Aorta (tissue), 5 donors: ENCODE measurements around the gene RARA. TPM values are rescaled to one million over a fixed set of nuclear protein-coding genes. Genes with fewer than 3 reads are reported as not detected.

ENCODE experiments used
- ATAC-seq: fragments of 200-7000 bp; cut with Tn5 transposase; one replicate; pipeline ENCODE4 v1.9.1; 2022; ENCODE audit warnings: moderate library complexity; ENCODE audit not compliant: low FRiP score
- DNase-seq, 2 donors: peaks; one replicate each; pipeline ENCODE4 v3.0.0-alpha.2; 2020
- H3K27ac ChIP-seq, 2 donors: one replicate each; pipeline ENCODE4 v1.5.1; 2013; ENCODE audit warnings: low read length in 2 of 2, mild to moderate bottlenecking in 2 of 2, moderate library complexity in 2 of 2, control low read depth in 1 of 2, inconsistent platforms in 1 of 2, low read depth in 1 of 2
- H3K27me3 ChIP-seq, 2 donors: one replicate each; pipeline ENCODE4 v1.6.1; 2013; ENCODE audit warnings: control low read depth in 1 of 2, low read length in 1 of 2, mild to moderate bottlenecking in 1 of 2, moderate library complexity in 1 of 2; ENCODE audit not compliant: insufficient read depth in 2 of 2, control insufficient read depth in 1 of 2
- H3K36me3 ChIP-seq, 2 donors: one replicate each; pipeline ENCODE4 v1.6.1; 2013; ENCODE audit warnings: control low read depth in 1 of 2, low read length in 1 of 2, mild to moderate bottlenecking in 1 of 2; ENCODE audit not compliant: insufficient read depth in 2 of 2, control insufficient read depth in 1 of 2
- H3K4me1 ChIP-seq, 2 donors: one replicate each; pipeline ENCODE4 v1.6.1; 2013; ENCODE audit warnings: low read length in 2 of 2, control low read depth in 1 of 2, mild to moderate bottlenecking in 1 of 2, moderate library complexity in 1 of 2; ENCODE audit not compliant: insufficient read depth in 2 of 2, control insufficient read depth in 1 of 2
- H3K4me3 ChIP-seq, 2 donors: one replicate each; pipeline ENCODE4 v1.5.1; 2013; ENCODE audit warnings: low read length in 2 of 2, control low read depth in 1 of 2, mild to moderate bottlenecking in 1 of 2
- H3K9me3 ChIP-seq: one replicate; pipeline ENCODE4 v1.6.1; 2013; ENCODE audit warnings: mild to moderate bottlenecking, low read length; ENCODE audit not compliant: control insufficient read depth
- WGBS, 2 donors: extraction: QIAGEN DNeasy Blood & Tissue Kit; methylation state at CpG; one replicate each; pipeline ENCODE4 v1.1.7; 2013; 5-methylcytosine and 5-hydroxymethylcytosine counted together
- intact Hi-C, 2 donors: fragments of 100-400 bp; cut with DNase I; formaldehyde crosslinking; loops; one replicate each; pipeline versions ENCODE4 v1.14.2 to v1.15.0; 2022
- polyA plus RNA-seq, 2 donors: library from polyadenylated mRNA; stranded (reverse); fragments of 200-250 nt; gene quantifications; one replicate each; pipeline ENCODE4 v1.2.3, GENCODE V29; 2013
- total RNA-seq, 2 donors: library from RNA; stranded (reverse); fragmentation: NEBNext Ultra II Directional; extraction: Animal tissue kit (Norgen Biotek cat#: 25700); gene quantifications; one replicate each; pipeline ENCODE4 v1.2.1, GENCODE V29; 2021
- donor health status: healthy with polysubstance abuse.
- donor health status: Bipolar disorder and iron deficiency.
- donor health status: DM: no; HTN: no; CAD: no.
- donor health status: DM: no; HTN: no; CAD: no.
- donor health status: DM: yes; HTN: yes; CAD: no.

The RARA gene
- total and polyA plus RNA-seq, 4 donors: 10.6 to 88.3 (median 39.1) TPM

DNA sequence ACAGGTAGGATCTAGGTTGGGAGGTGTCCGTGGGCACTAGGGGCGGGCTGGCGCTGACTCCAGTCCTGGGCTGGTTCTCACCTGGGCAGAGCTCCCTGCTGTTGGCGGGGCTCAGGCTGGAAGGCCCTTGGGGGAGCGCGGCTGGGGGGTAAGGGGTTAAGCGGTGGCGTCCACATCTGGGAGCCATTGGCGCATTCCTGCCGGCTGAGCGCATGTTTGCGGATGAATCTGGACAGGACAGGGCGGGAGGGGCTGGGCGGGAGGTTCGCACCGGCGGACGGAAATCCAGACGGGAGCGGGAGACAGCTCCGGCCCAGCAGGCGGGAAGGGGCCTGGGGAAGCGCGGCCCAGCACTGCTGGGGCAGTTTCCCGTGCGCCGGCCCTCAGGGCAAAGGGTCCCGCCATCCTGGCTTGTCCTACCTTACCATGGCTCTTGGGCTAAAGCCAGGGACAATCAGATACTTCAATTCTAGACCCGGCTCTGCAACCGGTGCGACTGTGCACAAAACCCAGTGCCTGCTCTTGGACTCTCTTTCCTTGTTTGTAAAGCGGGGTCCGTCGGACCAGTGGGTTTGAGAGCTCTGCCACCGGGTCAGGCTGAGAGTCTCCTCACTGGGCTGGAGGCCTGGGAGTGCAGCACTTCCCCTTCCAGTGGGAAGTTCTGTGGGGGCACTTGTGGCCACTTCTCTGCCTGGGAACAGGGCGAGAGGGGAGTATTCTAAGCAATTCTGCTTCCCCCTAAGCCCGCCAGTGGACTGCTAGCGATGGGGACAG is 7.8 kb downstream of the RARA start:
- 5 to 7% methylated on average over 38 of the region's 38 CpGs for WGBS, 2 donors
- Histone ChIP-seq H3K4me1 (peaks cover 2 to 9% of the 10 kb centered on the region in 2 donors), H3K36me3 (no peaks in the 10 kb centered on the region), H3K4me3 (no peak overlapping the region), H3K27me3 (no peaks in the 10 kb centered on the region), H3K27ac (peak overlapping the region in 1 of 2 donors; percentile 78), H3K9me3 (no peaks in the 10 kb centered on the region)
- DNase-seq (peak; percentile 80 to 92), ATAC-seq (peak; percentile 6)
- intact Hi-C loops: no loop called here

DNA sequence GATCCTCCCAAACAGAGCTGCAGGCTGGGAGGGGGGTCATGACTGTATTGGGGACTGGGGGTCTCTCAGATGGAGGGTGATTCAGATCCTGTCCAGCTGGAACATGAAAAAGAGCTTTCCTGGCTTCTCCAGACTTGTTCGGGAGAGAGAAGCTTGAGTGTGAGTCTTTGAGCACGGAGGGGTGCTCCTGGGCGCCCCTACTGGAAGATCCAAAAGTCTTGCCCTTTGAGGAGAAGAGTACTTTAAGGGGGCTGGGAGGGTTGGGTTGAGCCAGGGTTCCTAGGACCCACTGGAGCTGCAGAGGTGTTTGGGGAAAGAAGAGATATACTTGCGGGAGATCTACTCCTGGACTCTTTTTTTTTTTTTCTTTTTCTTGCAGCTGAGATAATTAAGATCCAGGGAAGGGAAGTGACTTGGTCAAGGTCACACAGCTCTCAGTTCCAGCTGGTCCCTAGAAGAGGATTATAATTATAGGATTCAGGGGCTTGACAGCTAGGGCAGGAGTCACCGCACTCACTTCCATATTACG is 8.4 kb downstream of the RARA start:
- Histone ChIP-seq H3K36me3 (no peaks in the 10 kb centered on the region), H3K4me1 (peaks cover 2 to 9% of the 10 kb centered on the region in 2 donors), H3K4me3 (peak overlapping the region; percentile 10 to 23), H3K9me3 (no peaks in the 10 kb centered on the region), H3K27me3 (no peaks in the 10 kb centered on the region), H3K27ac (peak overlapping the region in 1 of 2 donors; percentile 82)
- ATAC-seq (peak; percentile 16), DNase-seq (peak in 1 of 2 donors; percentile 72)
- intact Hi-C loops: no loop called here
- WGBS, 2 donors: 5 to 7% methylated on average over 6 of the region's 6 CpGs

DNA sequence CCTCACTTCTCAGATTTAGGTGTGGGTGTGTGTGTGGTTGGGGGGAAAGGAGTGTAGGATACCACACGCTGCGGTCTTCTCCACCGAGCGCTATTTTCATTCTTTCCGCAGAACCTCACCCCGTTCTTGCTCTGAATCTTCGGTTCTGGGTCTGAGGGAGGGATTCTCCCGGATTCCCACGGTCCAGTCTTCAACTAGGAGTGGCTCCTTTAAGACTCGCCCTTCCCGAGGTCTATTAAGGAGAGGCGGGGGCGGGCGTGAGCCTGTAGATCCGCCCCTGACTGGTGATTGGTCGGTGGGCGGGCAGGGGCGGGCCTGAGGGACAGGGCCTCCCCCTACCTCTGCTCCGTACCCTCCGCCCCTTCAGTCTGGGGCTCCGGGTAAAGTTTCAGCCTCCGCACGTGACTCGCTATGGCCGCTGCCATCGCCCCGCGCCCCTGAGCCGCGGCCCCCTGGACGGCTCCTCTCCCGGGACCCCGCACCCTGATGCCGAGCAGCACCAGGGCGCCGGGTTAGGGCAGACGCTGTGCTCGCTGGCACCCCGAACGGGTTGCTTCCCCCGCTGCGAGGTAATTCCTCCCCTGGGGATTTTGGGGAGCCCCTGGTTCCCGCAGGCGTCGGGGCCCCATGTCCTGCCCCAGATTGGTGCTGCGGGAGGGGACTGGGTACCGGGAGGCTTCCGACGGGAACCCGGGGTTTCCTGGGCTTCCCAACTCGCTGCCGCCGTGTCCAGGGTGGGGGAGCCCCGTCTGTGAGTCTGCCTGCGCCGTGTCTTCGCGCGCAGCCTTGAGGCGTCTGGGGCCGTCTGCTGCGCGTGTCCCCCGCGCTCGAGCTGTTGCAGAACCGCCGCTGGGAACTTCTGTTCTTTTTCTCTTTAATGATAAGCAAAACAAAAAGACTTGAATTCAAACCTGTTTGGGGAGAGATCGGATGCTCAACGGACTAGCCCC is 9.2 kb downstream of the RARA start:
- Histone ChIP-seq H3K4me3 (peak overlapping the region; percentile 73 to 78), H3K27ac (peak overlapping the region in 1 of 2 donors; percentile 82), H3K36me3 (no peaks in the 10 kb centered on the region), H3K4me1 (peaks cover under 1 to 5% of the 10 kb centered on the region in 2 donors), H3K27me3 (no peaks in the 10 kb centered on the region), H3K9me3 (no peaks in the 10 kb centered on the region)
- 0% methylated on average over 70 of the region's 70 CpGs for WGBS, 2 donors
- intact Hi-C loops: no loop called here
- DNase-seq (peak; percentile 97), ATAC-seq (peak; percentile 94)

DNA sequence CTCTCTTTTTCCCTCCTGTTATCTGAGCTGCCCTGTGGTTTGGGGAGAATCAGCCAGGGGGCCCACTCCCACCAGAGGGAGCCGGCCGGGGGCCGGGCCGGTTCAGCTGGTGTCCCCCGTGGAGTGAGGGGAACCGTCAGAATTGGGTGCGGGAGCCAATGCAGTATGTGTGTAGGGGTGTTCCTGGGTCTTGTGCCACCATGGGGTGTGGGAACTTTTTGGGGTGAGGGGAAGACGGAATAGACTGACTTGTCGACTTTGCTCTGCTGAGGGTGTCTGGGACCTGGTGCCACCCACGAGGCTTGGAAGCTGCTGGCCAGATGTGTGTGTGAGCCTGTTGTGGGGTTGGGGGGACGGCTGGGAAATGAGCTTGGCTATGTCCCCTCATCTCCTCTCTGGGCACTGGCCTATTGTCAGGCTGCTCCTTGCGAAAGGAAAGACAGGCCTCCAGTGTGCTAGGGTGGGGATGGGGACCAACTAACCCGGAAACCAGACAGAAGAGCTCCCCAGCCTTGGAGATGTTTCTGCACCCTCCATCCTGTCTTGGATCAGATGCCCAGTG is 9.9 kb downstream of the RARA start:
- intact Hi-C loops: no loop called here

DNA sequence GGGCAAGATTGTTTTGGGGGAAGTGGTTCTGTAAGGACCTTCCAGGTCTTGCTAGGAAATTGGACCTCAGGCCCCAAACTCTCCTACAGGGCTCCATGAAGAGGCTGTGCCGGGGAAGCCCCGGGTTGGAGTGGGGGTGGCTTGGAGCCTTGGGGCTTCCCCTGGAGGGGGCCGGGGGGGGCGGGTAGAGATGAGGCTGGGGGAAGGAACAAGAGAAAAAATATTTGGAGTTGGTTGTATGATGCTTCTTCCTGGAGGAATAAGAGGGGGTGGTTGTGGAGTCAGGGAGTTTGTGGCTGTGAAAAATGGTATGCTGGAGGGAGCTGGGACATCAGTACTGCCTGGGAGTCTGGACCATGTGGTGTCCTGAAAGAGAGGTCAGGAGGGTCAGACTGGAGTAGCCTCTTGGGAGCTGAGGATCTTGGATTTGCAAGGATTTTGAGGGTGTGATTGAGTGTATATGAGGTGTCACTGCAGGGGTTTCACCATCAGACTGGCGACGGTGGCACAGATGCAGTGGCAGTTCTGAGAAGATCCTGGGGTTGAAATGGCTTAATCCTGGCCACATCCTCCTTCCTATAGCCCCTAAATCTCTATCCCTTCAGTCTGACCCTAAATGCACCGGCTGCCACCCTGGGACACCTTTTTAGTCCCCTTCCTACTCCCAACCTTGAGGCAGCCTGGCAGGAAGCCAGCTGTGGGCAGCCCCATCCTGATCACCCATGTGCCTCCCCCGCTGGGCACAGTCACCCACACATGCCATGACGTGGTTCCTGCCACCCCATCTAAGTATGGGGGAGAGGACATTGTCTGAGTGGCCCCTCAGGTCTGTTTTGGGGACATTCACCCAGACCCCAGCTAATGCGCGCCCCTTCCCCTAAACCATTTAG is 10.9 kb downstream of the RARA start:
- intact Hi-C loops: loop anchor here in 1 of 2 donors (5.0 kb wide), 1 partner anchor 208 kb away; no protein-coding TSS in a partner anchor
- peak in 1 of 2 donors; percentile 77 for DNase-seq
- no peaks in the 10 kb centered on the region for H3K9me3 ChIP-seq
- ATAC-seq: no peak
- no peak overlapping the region for H3K4me3 ChIP-seq
- no peaks in the 10 kb centered on the region for H3K27me3 ChIP-seq
- no peaks in the 10 kb centered on the region for H3K36me3 ChIP-seq
- peak overlapping the region in 1 of 2 donors; percentile 22 for H3K27ac ChIP-seq
- 47% methylated on average over 11 of the region's 11 CpGs for WGBS, 2 donors
- peaks cover 0 to 9% of the 10 kb centered on the region in 2 donors for H3K4me1 ChIP-seq

More for the DNA sequence above, 9.9 kb downstream of the RARA start:
- DNase-seq (peak in 1 of 2 donors; percentile 51), ATAC-seq (no peak)
- WGBS, 2 donors: 1 to 2% methylated on average over 13 of the region's 13 CpGs
- H3K27ac ChIP-seq: peak overlapping the region in 1 of 2 donors; percentile 18
- H3K36me3 ChIP-seq: no peaks in the 10 kb centered on the region
- no peaks in the 10 kb centered on the region for H3K27me3 ChIP-seq
- no peaks in the 10 kb centered on the region for H3K9me3 ChIP-seq
- peaks cover 0 to 5% of the 10 kb centered on the region in 2 donors for H3K4me1 ChIP-seq
- H3K4me3 ChIP-seq: peak overlapping the region; percentile 73 to 78

DNA sequence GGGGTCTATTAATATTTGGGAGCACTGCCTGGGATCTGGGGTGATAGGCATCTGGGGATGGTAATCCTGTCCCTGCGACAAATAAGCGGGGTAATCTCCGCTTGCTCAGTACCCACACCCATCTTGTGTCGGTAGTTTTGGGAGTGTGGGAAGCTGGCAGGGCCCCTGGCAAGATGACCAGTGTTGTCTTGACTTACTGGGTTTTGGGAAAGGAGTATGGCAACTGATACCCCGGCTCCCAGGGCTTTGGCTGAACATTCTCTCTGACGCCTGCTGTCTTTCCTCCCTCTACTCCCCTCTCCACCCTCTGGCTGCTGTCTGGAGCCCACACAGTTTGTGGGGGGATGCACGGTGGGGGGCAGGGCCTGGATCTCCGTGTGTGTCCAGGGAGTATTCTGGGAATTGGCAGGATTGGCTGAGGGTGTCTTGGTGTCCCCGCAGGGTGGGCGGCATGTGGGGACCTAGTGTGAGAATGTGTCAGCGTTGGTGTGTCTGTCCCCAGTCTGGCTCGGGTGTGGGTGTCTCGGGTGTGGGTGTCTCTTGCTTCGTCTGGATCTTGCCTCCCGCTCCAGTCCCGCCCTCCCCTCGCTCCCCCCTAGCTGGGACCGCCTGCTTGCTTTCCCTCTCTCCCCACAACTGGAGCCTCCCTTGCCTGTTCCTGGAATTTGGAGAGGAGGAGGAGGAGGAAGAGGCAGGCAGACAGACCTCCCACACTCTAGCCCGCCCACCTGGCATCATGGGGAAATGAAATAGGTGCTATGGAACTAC is 12.0 kb downstream of the RARA start:
- ATAC-seq: peak; percentile 41
- H3K4me1 ChIP-seq: peaks cover 0 to 9% of the 10 kb centered on the region in 2 donors
- 6 to 9% methylated on average over 19 of the region's 19 CpGs for WGBS, 2 donors
- no peaks in the 10 kb centered on the region for H3K36me3 ChIP-seq
- DNase-seq: peak; percentile 88 to 91
- intact Hi-C loops: loop anchor here in 1 of 2 donors (5.0 kb wide), 1 partner anchor 209 kb away; no protein-coding TSS in a partner anchor
- H3K27me3 ChIP-seq: no peaks in the 10 kb centered on the region
- no peak overlapping the region for H3K4me3 ChIP-seq
- no peaks in the 10 kb centered on the region for H3K9me3 ChIP-seq
- peak overlapping the region in 1 of 2 donors; percentile 85 for H3K27ac ChIP-seq

DNA sequence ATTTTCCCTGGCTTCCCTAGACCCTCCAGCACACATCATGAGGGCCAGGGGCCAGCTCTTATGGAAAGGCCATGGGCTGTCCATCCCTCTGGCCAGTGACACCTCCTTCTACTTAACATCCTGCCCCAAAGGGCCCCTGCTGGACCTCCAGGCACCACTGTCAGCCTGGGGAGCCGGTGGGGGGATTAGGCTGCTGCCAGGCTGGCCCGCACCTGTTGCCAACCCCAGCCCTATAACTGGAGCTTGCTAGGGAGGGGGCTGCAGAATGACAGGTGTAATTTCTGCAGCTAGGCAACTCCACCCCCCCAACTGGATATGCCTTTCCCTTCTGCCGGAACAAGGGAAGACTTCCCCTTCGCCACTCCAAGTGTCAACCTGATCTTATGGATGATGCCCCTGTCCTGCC is 12.5 kb downstream of the RARA start:
- Histone ChIP-seq H3K36me3 (no peaks in the 10 kb centered on the region), H3K27ac (peak overlapping the region in 1 of 2 donors; percentile 85), H3K4me1 (peaks cover 0 to 6% of the 10 kb centered on the region in 2 donors), H3K9me3 (no peaks in the 10 kb centered on the region), H3K4me3 (no peak overlapping the region), H3K27me3 (no peaks in the 10 kb centered on the region)
- ATAC-seq: no peak
- intact Hi-C loops: loop anchor here in 1 of 2 donors (5.0 kb wide), 1 partner anchor 209 kb away; no protein-coding TSS in a partner anchor
- WGBS, 2 donors: 19 to 20% methylated on average over 4 of the region's 4 CpGs
- DNase-seq: no peak
